Measurements from ENCODE around the gene ATXN7L1. TPM values are rescaled to one million over a fixed set of nuclear protein-coding genes. Genes with fewer than 3 reads are reported as not detected.

The ATXN7L1 gene
- total and polyA plus RNA-seq, 2 of the 8 experiments (the other 6 are each of a cell fraction or from before 2014, with no cell fraction given), result 14.3 to 34.0 TPM

- WGBS, 2 experiments (ENCODE audit: extremely low coverage in 1 of 2, insufficient coverage in 1 of 2, insufficient read length in 1 of 2, insufficient replicate concordance in 2 of 2, low coverage in 1 of 2, low lambda C conversion rate in 2 of 2, missing lambda C conversion rate in 1 of 2), result 95% methylated on average over 5 of the region's 5 CpGs; no CpG with 5 or more reads in 1 of the 2 experiments
- no peak for TF ChIP-seq ZNF274 (IDR thresholded peaks at IDR 0.05; ENCODE audit: borderline replicate concordance, extremely low read depth, low read length)
- no peak for TF ChIP-seq FOSL1 (IDR thresholded peaks at IDR 0.05; ENCODE audit: insufficient read depth, low read depth, low read length)
- no peak for TF ChIP-seq CHD2 (IDR thresholded peaks at IDR 0.05; ENCODE audit: low read length)
- TF ChIP-seq SIRT6 (IDR thresholded peaks at IDR 0.05; ENCODE audit: low read length), result no peak
- no peak for TF ChIP-seq MAX (IDR thresholded peaks at IDR 0.05)
- no peak for TF ChIP-seq HDAC6 (IDR thresholded peaks at IDR 0.05; ENCODE audit: low read depth, low read length)
- TF ChIP-seq, protein P1, sequence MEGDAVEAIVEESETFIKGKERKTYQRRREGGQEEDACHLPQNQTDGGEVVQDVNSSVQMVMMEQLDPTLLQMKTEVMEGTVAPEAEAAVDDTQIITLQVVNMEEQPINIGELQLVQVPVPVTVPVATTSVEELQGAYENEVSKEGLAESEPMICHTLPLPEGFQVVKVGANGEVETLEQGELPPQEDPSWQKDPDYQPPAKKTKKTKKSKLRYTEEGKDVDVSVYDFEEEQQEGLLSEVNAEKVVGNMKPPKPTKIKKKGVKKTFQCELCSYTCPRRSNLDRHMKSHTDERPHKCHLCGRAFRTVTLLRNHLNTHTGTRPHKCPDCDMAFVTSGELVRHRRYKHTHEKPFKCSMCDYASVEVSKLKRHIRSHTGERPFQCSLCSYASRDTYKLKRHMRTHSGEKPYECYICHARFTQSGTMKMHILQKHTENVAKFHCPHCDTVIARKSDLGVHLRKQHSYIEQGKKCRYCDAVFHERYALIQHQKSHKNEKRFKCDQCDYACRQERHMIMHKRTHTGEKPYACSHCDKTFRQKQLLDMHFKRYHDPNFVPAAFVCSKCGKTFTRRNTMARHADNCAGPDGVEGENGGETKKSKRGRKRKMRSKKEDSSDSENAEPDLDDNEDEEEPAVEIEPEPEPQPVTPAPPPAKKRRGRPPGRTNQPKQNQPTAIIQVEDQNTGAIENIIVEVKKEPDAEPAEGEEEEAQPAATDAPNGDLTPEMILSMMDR (IDR thresholded peaks at IDR 0.05; ENCODE audit: control extremely low read depth in 1 of 3, insufficient read depth in 1 of 3, low read depth in 1 of 3, low read length in 3 of 3), result no peak
- no peak for TF ChIP-seq GTF2F1 (IDR thresholded peaks at IDR 0.05; ENCODE audit: borderline replicate concordance, low read depth, low read length)
- TF ChIP-seq KDM4A (IDR thresholded peaks at IDR 0.05; ENCODE audit: low read depth, low read length, severe bottlenecking), result no peak
- no peak for TF ChIP-seq TAF1 (IDR thresholded peaks at IDR 0.05; ENCODE audit: low read depth, low read length)
- no peak for TF ChIP-seq SRF (IDR thresholded peaks at IDR 0.05; ENCODE audit: low read depth, low read length)
These were observed 253.0 kb downstream of the ATXN7L1 start for GRCh38 chr7:105623378-105623777.

More at GRCh38 chr7:105623378-105623777, 253.0 kb downstream of the ATXN7L1 start:
- no peak overlapping the region for H2BK5ac ChIP-seq (ENCODE audit: low read depth, low read length)
- no peak overlapping the region for H3K27ac ChIP-seq (ENCODE audit: low read depth, low read length)
- no peaks in the 10 kb centered on the region for H3K79me1 ChIP-seq (ENCODE audit: low read depth, low read length)
- no peak overlapping the region for H2BK20ac ChIP-seq (ENCODE audit: low read length)
- peaks cover 2 to 8% of the 10 kb centered on the region in 2 experiments for H4K20me1 ChIP-seq (replicated peaks in 1 of 2; ENCODE audit: control insufficient read depth in 1 of 2, insufficient read depth in 2 of 2, low read length in 2 of 2)
- H3K23me2 ChIP-seq (ENCODE audit: low read depth, low read length), result no peaks in the 10 kb centered on the region
- H3K4me3 ChIP-seq (ENCODE audit: extremely low read depth in 1 of 4, insufficient read depth in 2 of 4, low read depth in 3 of 4, low read length in 4 of 4), result no peak overlapping the region
- H2BK120ac ChIP-seq (replicated peaks; ENCODE audit: low read depth, low read length), result no peak overlapping the region
- ChIA-PET POLR2A (ENCODE audit: partially characterized antibody) (interaction anchor here (0.8 to 12.8 kb wide), 5 partner anchors 10 to 126 kb away, joined by 3 to 57 read pairs (median 3); no protein-coding TSS in a partner anchor), CTCF (ENCODE audit: partially characterized antibody) (interaction anchor here (1.4 kb wide), 1 partner anchor 29 kb away, joined by 5 read pairs; no protein-coding TSS in a partner anchor)
- H3K18ac ChIP-seq (ENCODE audit: extremely low read depth, low read length), result no peak overlapping the region
- no peak overlapping the region for H4K8ac ChIP-seq (ENCODE audit: extremely low read depth, insufficient read depth, low read length)
- H3K56ac ChIP-seq (replicated peaks; ENCODE audit: insufficient read length, low read depth, low read length), result no peak overlapping the region
- no peak overlapping the region for H2BK12ac ChIP-seq (ENCODE audit: low read depth, low read length)
- H3K36me3 ChIP-seq (ENCODE audit: control insufficient read depth in 2 of 4, insufficient read depth in 4 of 4, low read length in 3 of 4), result peaks cover 5 to 57% (median 30%) of the 10 kb centered on the region in 4 experiments; a peak in 7 of 8 replicates
- no peak overlapping the region for H4K5ac ChIP-seq (ENCODE audit: insufficient read length, low read depth, low read length)
- no peak overlapping the region for H3K4me2 ChIP-seq (ENCODE audit: insufficient read depth in 1 of 2, low read depth in 2 of 2, low read length in 2 of 2)
- no peak overlapping the region for H2BK15ac ChIP-seq (ENCODE audit: low read length)
- H3K9ac ChIP-seq (replicated peaks in 1 of 4; ENCODE audit: extremely low read depth in 1 of 4, low read depth in 3 of 4, low read length in 3 of 4), result no peak overlapping the region
- H3K23ac ChIP-seq (ENCODE audit: insufficient read length), result no peak overlapping the region
- FAIRE-seq, result no peak
- no peak overlapping the region for H3K14ac ChIP-seq (ENCODE audit: insufficient read length)
- H3K79me2 ChIP-seq (ENCODE audit: control insufficient read depth in 1 of 2, insufficient read depth in 2 of 2, low read length in 2 of 2), result peaks cover 0 to 53% of the 10 kb centered on the region in 2 experiments; a peak in 3 of 4 replicates
- no peak overlapping the region for H2AK5ac ChIP-seq (ENCODE audit: low read depth, low read length)
- no peak overlapping the region for H4K91ac ChIP-seq (replicated peaks; ENCODE audit: insufficient read length, low read length)
- no peaks in the 10 kb centered on the region for H3K27me3 ChIP-seq (replicated peaks in 1 of 4; ENCODE audit: control insufficient read depth in 3 of 4, extremely low read depth in 1 of 4, insufficient read depth in 3 of 4, low read length in 3 of 4)
- H2AFZ ChIP-seq (ENCODE audit: low read length), result no peak overlapping the region
- H3K9me3 ChIP-seq (ENCODE audit: insufficient read depth in 2 of 2, low read depth in 1 of 2, low read length in 1 of 2), result peaks cover 0 to 5% of the 10 kb centered on the region in 2 experiments; a peak in 3 of 4 replicates
- no peak for DNase-seq (ENCODE audit: low read depth in 1 of 2, low spot score in 2 of 2)
- no peak overlapping the region for H3K4ac ChIP-seq (replicated peaks; ENCODE audit: insufficient read length, low read depth, low read length)
- no peaks in the 10 kb centered on the region for H3K4me1 ChIP-seq (replicated peaks in 1 of 4; ENCODE audit: control insufficient read depth in 3 of 4, insufficient read depth in 4 of 4, low read length in 3 of 4)

All from H1 (cell line).